BJ (cell line): Measurements from ENCODE around the gene ZER1. TPM values are rescaled to one million over a fixed set of nuclear protein-coding genes. Genes with fewer than 3 reads are reported as not detected.

ENCODE experiments used
- CTCF ChIA-PET: fragments of 350-600 bp; formaldehyde crosslinking; extraction: SDS; loops from one replicate; lab custom pipeline; 2021; ENCODE audit warnings: antibody characterized with exemption, inconsistent platforms; lab: Yijun Ruan, JAX
- POLR2A ChIA-PET: fragments of 300-600 bp; sonication (Branson Sonifier 250); formaldehyde crosslinking; extraction: SDS; loops from one replicate; lab custom pipeline; 2021; ENCODE audit warnings: antibody characterized with exemption; lab: Charles Lee
- DNase-seq: peaks from one replicate; pipeline ENCODE4 v3.0.0-alpha.2; 2011; ENCODE audit warnings: low read depth
- H3K27me3 ChIP-seq: 2 replicates; pipeline ENCODE4 v1.6.0; 2011; ENCODE audit warnings: low read length; ENCODE audit not compliant: control insufficient read depth, insufficient read depth
- H3K36me3 ChIP-seq: 2 replicates; pipeline ENCODE4 v1.5.1; 2011; ENCODE audit warnings: low read length; ENCODE audit not compliant: control insufficient read depth, insufficient read depth
- H3K4me3 ChIP-seq: 2 replicates; pipeline ENCODE4 v1.5.1; 2011; ENCODE audit warnings: low read depth, mild to moderate bottlenecking, control low read depth, low read length
- CTCF ChIP-seq: IDR thresholded peaks from 2 replicates; pipeline ENCODE4 v1.5.1; 2011; ENCODE audit warnings: low read depth, mild to moderate bottlenecking, control low read depth, inconsistent platforms, low read length, moderate library complexity; ENCODE audit not compliant: insufficient read depth
- polyA plus RNA-seq: library from polyadenylated mRNA; depleted of rRNA; stranded (reverse); fragments of >200 nt; gene quantifications from 2 replicates; pipeline ENCODE4 v1.2.3, GENCODE V29; 2011

ZER1 gene
- polyA plus RNA-seq, 1 experiment, result 64.5 TPM

- H3K27me3 ChIP-seq, result no peaks in the 10 kb centered on the region
- DNase-seq, result no peak
- H3K36me3 ChIP-seq, result peaks cover 5% of the 10 kb centered on the region
- POLR2A ChIA-PET, result no interaction called here
- TF ChIP-seq CTCF, result no peak
- no peak overlapping the region for H3K4me3 ChIP-seq
- CTCF ChIA-PET, result interaction anchor here (1.4 kb wide), 1 partner anchor 10 kb away, joined by 4 read pairs; no protein-coding TSS in a partner anchor
These were observed 42.4 kb downstream of the ZER1 start for GRCh38 chr9:128729302-128729701.

GRCh38 chr9:128728298-128728697, 43.4 kb downstream of the ZER1 start:
- POLR2A ChIA-PET, result no interaction called here

GRCh38 chr9:128727640-128728248, 44.0 kb downstream of the ZER1 start:
- ChIA-PET POLR2A (no interaction called here), CTCF (interaction anchor here (1.4 kb wide), 1 partner anchor 8 kb away, joined by 4 read pairs; no protein-coding TSS in a partner anchor)
- Histone ChIP-seq H3K36me3 (peaks cover 5% of the 10 kb centered on the region), H3K27me3 (no peaks in the 10 kb centered on the region), H3K4me3 (no peak overlapping the region)
- TF ChIP-seq CTCF, result no peak
- DNase-seq, result no peak

More at GRCh38 chr9:128728298-128728697, 43.4 kb downstream of the ZER1 start:
- CTCF ChIA-PET, result interaction anchor here (1.4 kb wide), 1 partner anchor 9 kb away, joined by 4 read pairs; no protein-coding TSS in a partner anchor
- no peak for TF ChIP-seq CTCF
- no peak overlapping the region for H3K4me3 ChIP-seq
- H3K27me3 ChIP-seq, result no peaks in the 10 kb centered on the region
- DNase-seq, result no peak
- peaks cover 5% of the 10 kb centered on the region for H3K36me3 ChIP-seq

GRCh38 chr9:128724744-128725211, 46.9 kb downstream of the ZER1 start:
- no peaks in the 10 kb centered on the region for H3K27me3 ChIP-seq
- POLR2A ChIA-PET, result interaction anchor here (0.6 kb wide), 2 partner anchors 222 to 475 kb away, joined by 3 to 4 read pairs; no protein-coding TSS in a partner anchor
- H3K36me3 ChIP-seq, result peaks cover 2% of the 10 kb centered on the region; the same call in 1 of the 2 replicates
- no peak for DNase-seq
- H3K4me3 ChIP-seq, result peak overlapping the region; percentile 69
- CTCF ChIA-PET, result interaction anchor here (0.6 to 2.6 kb wide), 5 partner anchors 8 to 425 kb away, joined by 4 to 12 read pairs (median 5); partner anchors contain the start of gene ENDOG
- no peak for TF ChIP-seq CTCF

GRCh38 chr9:128723866-128724743, 47.6 kb downstream of the ZER1 start, which contains the start of gene ZDHHC12:
Gene ZDHHC12 (minus strand): TSS chr9:128724127. CDS start chr9:128724093, 34 bp downstream.
- Histone ChIP-seq H3K36me3 (peaks cover 2% of the 10 kb centered on the region; the same call in 1 of the 2 replicates), H3K27me3 (no peaks in the 10 kb centered on the region), H3K4me3 (peak within 1 kb of the TSS; percentile 69)
- POLR2A ChIA-PET, result interaction anchor here (0.6 kb wide), 3 partner anchors 105 to 474 kb away, joined by 3 to 4 read pairs (median 4); partner anchors contain the start of gene SPOUT1
- CTCF ChIA-PET, result interaction anchor here (0.6 to 3.1 kb wide), 7 partner anchors 9 to 424 kb away, joined by 4 to 12 read pairs (median 5); partner anchors contain the start of genes ENDOG and PKN3
- TF ChIP-seq CTCF, result no peak
- peak; percentile 63 for DNase-seq
